Measurements from ENCODE around the gene MEX3A. TPM values are rescaled to one million over a fixed set of nuclear protein-coding genes. Genes with fewer than 3 reads are reported as not detected.

The MEX3A gene
- total RNA-seq, 1 experiment from 2014 or later: 79.1 TPM

GRCh38 chr1:156076609-156077429, 5.4 kb downstream of the MEX3A start (continued):
- TF ChIP-seq STAT6 (CRISPR knock-in tag; conservative IDR thresholded peaks at IDR 0.05; ENCODE audit: low read depth) (peak; percentile 90; the same call in 1 of the 2 replicates), ZNF138 (CRISPR knock-in tag; conservative IDR thresholded peaks at IDR 0.05) (0 out of 2 replicates have a peak, but pooled peaks have one; percentile 40), ZNF219 (CRISPR knock-in tag; IDR thresholded peaks at IDR 0.05; ENCODE audit: borderline replicate concordance) (peak; percentile 42; the same call in 1 of the 2 replicates), NR3C1 (CRISPR knock-in tag; conservative IDR thresholded peaks at IDR 0.05; ENCODE audit: low read depth) (no peak)

GRCh38 chr1:156075775-156076204, 6.5 kb downstream of the MEX3A start:
- ChIA-PET CTCF (interaction anchor here (0.7 to 3.8 kb wide), 8 partner anchors 8 to 100 kb away, joined by 3 to 27 read pairs (median 8); partner anchors contain the start of genes ARHGEF2, LAMTOR2, RAB25 and UBQLN4), POLR2A (interaction anchor here (1.4 to 3.8 kb wide), 2 partner anchors 9 to 15 kb away, joined by 3 to 17 read pairs; partner anchors contain the start of gene RAB25)
- Mint-ChIP-seq H3K27me3 (ENCODE audit: low read depth) (no peaks in the 10 kb centered on the region), H3K9me3 (no peaks in the 10 kb centered on the region), H3K27ac (peak overlapping the region; percentile 91), H3K4me3 (peak overlapping the region; percentile 96), H3K36me3 (peaks cover 8% of the 10 kb centered on the region), H3K4me1 (peaks cover 84% of the 10 kb centered on the region)
- no peak for DNase-seq (ENCODE audit: low spot score)
- no peak for ATAC-seq
- TF ChIP-seq NR2C2 (CRISPR knock-in tag; IDR thresholded peaks at IDR 0.05): 0 out of 2 replicates have a peak, but pooled peaks have one; percentile 32
- 0 out of 2 replicates have a peak, but pooled peaks have one; percentile 23 for TF ChIP-seq PRDM15 (CRISPR knock-in tag; IDR thresholded peaks at IDR 0.05)
- TF ChIP-seq TP53 (CRISPR knock-in tag; IDR thresholded peaks at IDR 0.05): no peak
- TF ChIP-seq RORB (CRISPR knock-in tag; IDR thresholded peaks at IDR 0.05): no peak

- Mint-ChIP-seq H3K4me3 (peak overlapping the region; percentile 96), H3K36me3 (peaks cover 11% of the 10 kb centered on the region), H3K4me1 (peaks cover 84% of the 10 kb centered on the region), H3K9me3 (no peaks in the 10 kb centered on the region), H3K27ac (peak overlapping the region; percentile 91), H3K27me3 (ENCODE audit: low read depth) (no peaks in the 10 kb centered on the region)
- POLR2A ChIA-PET: interaction anchor here (1.4 to 3.8 kb wide), 2 partner anchors 9 to 14 kb away, joined by 3 to 17 read pairs; partner anchors contain the start of gene RAB25
- CTCF ChIA-PET: interaction anchor here (0.9 to 3.8 kb wide), 9 partner anchors 9 to 100 kb away, joined by 3 to 27 read pairs (median 6); partner anchors contain the start of genes ARHGEF2, LAMTOR2, RAB25 and UBQLN4
- no peak for ATAC-seq
- DNase-seq (ENCODE audit: low spot score): no peak
- TF ChIP-seq NR1H2 (CRISPR knock-in tag; IDR thresholded peaks at IDR 0.05) (no peak), ZNF281 (CRISPR knock-in tag; IDR thresholded peaks at IDR 0.05) (no peak), ZSCAN18 (CRISPR knock-in tag; IDR thresholded peaks at IDR 0.05) (no peak), USF1 (CRISPR knock-in tag; IDR thresholded peaks at IDR 0.05) (no peak), ZNF425 (CRISPR knock-in tag; conservative IDR thresholded peaks at IDR 0.05) (no peak), SMAD3 (CRISPR knock-in tag; IDR thresholded peaks at IDR 0.05; ENCODE audit: borderline replicate concordance) (no peak), NR2C2 (CRISPR knock-in tag; IDR thresholded peaks at IDR 0.05) (no peak), ZNF416 (CRISPR knock-in tag; IDR thresholded peaks at IDR 0.05) (no peak), HMGA2 (CRISPR knock-in tag; IDR thresholded peaks at IDR 0.05) (no peak), ZNF121 (CRISPR knock-in tag; IDR thresholded peaks at IDR 0.05) (no peak)
Measured at GRCh38 chr1:156075162-156075561, 7.1 kb downstream of the MEX3A start.

Data from WTC11 (cell line).